Right cardiac atrium (tissue), 5 donors: Measurements from ENCODE around the gene TSKU. TPM values are rescaled to one million over a fixed set of nuclear protein-coding genes. Genes with fewer than 3 reads are reported as not detected.

Experiments
- ATAC-seq, 2 donors: fragments of 200-7000 bp; cut with Tn5 transposase; one replicate each; pipeline versions ENCODE4 v1.8.0 to v1.9.1; 2020; ENCODE audit warnings: moderate library complexity in 2 of 2, mild to moderate bottlenecking in 1 of 2
- DNase-seq, 3 donors: peaks; one replicate each; pipeline ENCODE4 v3.0.0-alpha.2; 2020
- H3K27ac ChIP-seq: one replicate; pipeline ENCODE4 v1.5.1; 2013; ENCODE audit warnings: mild to moderate bottlenecking, low read length, control low read depth, moderate library complexity
- H3K27me3 ChIP-seq: one replicate; pipeline ENCODE4 v1.6.1; 2013; ENCODE audit not compliant: control insufficient read depth, insufficient read depth
- H3K4me1 ChIP-seq: one replicate; pipeline ENCODE4 v1.6.1; 2013; ENCODE audit warnings: low read length; ENCODE audit not compliant: control insufficient read depth, insufficient read depth
- H3K4me3 ChIP-seq: one replicate; pipeline ENCODE4 v1.5.1; 2013; ENCODE audit warnings: low read length, control low read depth
- H3K9me3 ChIP-seq: one replicate; pipeline ENCODE4 v1.6.1; 2013; ENCODE audit warnings: low read length; ENCODE audit not compliant: control insufficient read depth
- WGBS: extraction: QIAGEN DNeasy Blood & Tissue Kit; methylation state at CpG from one replicate; pipeline ENCODE4 v1.1.7; 2013; 5-methylcytosine and 5-hydroxymethylcytosine counted together
- intact Hi-C, 4 donors: fragments of 100-400 bp; cut with DNase I; formaldehyde crosslinking; loops; one replicate each; pipeline versions ENCODE4 v1.11.0 to v1.14.0; 2022 to 2023
- polyA plus RNA-seq: library from polyadenylated mRNA; stranded (reverse); fragments of 200-250 nt; gene quantifications from one replicate; pipeline ENCODE4 v1.2.3, GENCODE V29; 2013
- total RNA-seq, 4 donors: library from RNA; stranded (reverse); fragmentation: NEBNext Ultra II Directional; extraction: Animal tissue kit (Norgen Biotek cat#: 25700); gene quantifications; one replicate each; pipeline ENCODE4 v1.2.1, GENCODE V29; 2021
- donor health status: healthy with polysubstance abuse.
- donor health status: DM: no; HTN: yes; CAD: no.
- donor health status: DM: no; HTN: no; CAD: no.
- donor health status: DM: no; HTN: yes; CAD: no; lungs with severe emphysema.
- donor health status: DM: yes; HTN: yes; CAD: no.

The TSKU gene
- total and polyA plus RNA-seq, 5 donors: 10.6 to 26.8 (median 14.1) TPM

DNA sequence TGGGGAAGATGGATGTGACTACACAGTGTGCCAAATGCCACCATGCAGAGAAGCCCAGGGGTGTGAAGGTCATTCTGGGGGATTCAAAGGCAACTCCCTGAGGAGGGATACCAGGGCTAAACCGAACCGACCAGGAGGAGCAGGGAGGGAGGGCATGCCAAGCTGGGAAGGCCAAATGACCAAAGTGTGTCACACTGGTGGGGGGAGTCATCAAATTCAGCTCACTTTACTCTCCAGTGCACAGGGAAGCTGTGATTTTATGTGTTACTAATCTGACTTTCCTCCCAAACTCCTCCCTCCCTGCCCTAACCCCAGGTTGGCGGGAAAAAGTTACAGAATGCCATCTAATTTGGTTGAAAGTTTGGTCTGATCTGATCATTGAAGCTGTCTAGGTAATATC lies 29.7 kb upstream of the TSKU start:
- Histone ChIP-seq H3K4me3 (no peak overlapping the region), H3K27ac (no peak overlapping the region), H3K4me1 (peaks cover 2% of the 10 kb centered on the region), H3K9me3 (no peaks in the 10 kb centered on the region), H3K27me3 (no peaks in the 10 kb centered on the region)
- intact Hi-C loops: no loop called here
- 93% methylated on average over 3 of the region's 3 CpGs for WGBS
- ATAC-seq (peak in 1 of 2 donors; percentile 4), DNase-seq (no peak)

DNA sequence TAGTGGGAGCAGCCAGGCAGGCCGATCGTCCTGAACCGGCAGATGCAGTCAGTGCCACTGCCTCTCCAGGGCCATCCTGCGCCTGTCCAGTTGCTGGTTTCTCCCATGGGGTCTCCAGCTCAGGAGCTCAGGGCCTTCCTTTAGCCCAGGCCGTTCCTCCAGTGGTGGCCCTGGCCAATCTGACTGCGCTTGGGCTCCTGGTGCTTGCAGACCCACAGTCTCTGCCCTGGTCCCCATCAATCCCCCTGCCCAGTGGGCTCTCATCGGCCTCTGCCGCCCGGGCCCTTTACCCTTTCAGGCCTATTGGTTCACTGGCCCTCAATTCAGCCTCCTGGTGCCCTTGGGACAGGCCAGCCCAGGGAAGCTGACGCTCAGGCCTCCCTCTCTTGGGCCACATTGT lies 29.2 kb upstream of the TSKU start:
- WGBS: 94% methylated on average over 10 of the region's 10 CpGs
- peaks cover 2% of the 10 kb centered on the region for H3K4me1 ChIP-seq
- H3K27me3 ChIP-seq: no peaks in the 10 kb centered on the region
- H3K27ac ChIP-seq: no peak overlapping the region
- no peak overlapping the region for H3K4me3 ChIP-seq
- intact Hi-C loops: no loop called here
- ATAC-seq: no peak
- DNase-seq: no peak
- no peaks in the 10 kb centered on the region for H3K9me3 ChIP-seq

DNA sequence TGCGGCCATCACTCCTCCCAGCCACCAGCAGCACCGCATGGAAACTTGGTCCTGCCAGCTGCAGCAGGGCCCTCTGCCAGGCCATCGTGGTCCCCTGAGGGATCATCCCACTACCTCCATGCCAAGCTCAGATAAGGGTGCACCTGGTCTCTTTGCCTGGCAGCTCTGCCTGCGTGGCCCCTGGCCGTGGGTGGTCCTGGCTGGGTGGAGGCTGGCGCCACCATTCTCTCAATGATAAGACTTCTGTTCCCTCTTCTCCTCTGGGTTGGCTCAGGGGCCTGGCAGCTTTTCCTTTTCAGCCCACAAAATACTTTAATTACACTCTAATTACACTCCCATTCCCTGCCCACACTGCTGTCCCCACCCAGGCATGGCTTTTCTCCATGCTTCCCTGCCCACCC lies 26.8 kb upstream of the TSKU start:
- intact Hi-C loops: no loop called here
- Histone ChIP-seq H3K27me3 (no peaks in the 10 kb centered on the region), H3K9me3 (no peaks in the 10 kb centered on the region), H3K4me3 (no peak overlapping the region), H3K4me1 (peaks cover 2% of the 10 kb centered on the region), H3K27ac (no peak overlapping the region)
- 69% methylated on average over 6 of the region's 6 CpGs for WGBS
- peak in 1 of 3 donors; percentile 53 for DNase-seq
- ATAC-seq: no peak

DNA sequence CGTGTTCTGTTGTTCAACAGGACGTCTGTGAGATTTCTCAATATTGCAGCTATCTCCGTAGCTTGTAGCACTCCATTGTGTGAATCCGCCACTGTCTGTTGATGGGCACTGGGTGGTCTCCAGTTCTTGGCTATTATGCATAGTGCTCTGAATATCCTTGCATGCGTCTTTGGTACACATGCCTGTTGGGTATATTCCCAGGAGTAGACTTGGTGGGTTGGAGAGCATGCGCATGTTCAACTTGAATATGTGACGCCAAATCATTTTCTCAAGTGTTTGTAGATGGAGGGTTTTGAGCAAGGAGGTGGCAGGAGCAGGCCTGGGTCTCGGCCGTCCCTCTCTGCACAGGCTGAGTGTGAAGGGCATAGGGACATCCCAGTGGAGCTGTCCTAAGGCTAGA lies 24.8 kb upstream of the TSKU start:
- intact Hi-C loops: no loop called here
- Histone ChIP-seq H3K9me3 (no peaks in the 10 kb centered on the region), H3K27me3 (no peaks in the 10 kb centered on the region), H3K4me3 (no peak overlapping the region), H3K4me1 (peaks cover 5% of the 10 kb centered on the region), H3K27ac (no peak overlapping the region)
- 95% methylated on average over 9 of the region's 9 CpGs for WGBS
- ATAC-seq (no peak), DNase-seq (no peak)

DNA sequence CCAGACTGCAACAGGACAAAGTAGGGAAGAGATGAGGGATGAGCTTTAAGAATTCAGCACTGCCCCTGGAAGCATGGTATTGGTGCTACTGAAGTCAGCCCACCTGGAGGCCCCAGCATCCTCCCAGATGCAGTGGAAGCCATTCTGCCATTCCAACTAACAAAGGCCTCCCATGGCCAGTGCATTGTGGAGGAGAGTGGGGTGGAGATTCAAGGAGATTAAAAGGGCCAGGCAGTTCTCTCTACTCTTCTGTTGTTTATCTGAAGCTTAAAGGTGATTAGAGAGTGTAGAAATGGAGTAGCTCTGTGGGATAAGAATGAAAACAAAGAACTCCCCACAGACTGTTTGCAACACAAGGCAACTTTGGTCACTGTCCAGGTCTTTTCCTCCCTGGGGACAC lies 24.1 kb upstream of the TSKU start:
- Histone ChIP-seq H3K4me3 (no peak overlapping the region), H3K4me1 (peaks cover 3% of the 10 kb centered on the region), H3K9me3 (no peaks in the 10 kb centered on the region), H3K27ac (no peak overlapping the region), H3K27me3 (no peaks in the 10 kb centered on the region)
- intact Hi-C loops: no loop called here
- DNase-seq (no peak), ATAC-seq (no peak)

DNA sequence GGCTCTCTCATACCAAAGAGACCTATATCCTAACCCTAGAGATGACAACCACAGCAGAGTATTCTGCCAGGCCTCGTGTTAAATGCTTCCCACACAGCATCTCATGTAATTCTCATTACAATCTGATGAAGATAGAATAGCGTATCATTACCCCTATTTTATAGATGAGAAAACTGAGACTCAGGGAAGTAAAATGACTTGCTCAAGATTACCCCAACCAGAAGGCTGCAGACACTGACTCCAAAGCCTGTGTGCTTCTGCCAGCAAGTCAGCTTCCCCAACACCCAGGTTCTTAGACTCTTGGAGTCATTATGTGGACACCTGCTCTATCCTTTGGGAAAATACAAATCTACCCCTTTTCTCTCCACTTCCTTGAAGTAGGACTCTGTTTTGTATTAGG lies 23.6 kb upstream of the TSKU start:
- WGBS: 94% methylated on average over 2 of the region's 2 CpGs
- ATAC-seq: no peak
- Histone ChIP-seq H3K4me1 (peaks cover 3% of the 10 kb centered on the region), H3K4me3 (no peak overlapping the region), H3K27me3 (no peaks in the 10 kb centered on the region), H3K27ac (no peak overlapping the region), H3K9me3 (no peaks in the 10 kb centered on the region)
- intact Hi-C loops: no loop called here
- no peak for DNase-seq

DNA sequence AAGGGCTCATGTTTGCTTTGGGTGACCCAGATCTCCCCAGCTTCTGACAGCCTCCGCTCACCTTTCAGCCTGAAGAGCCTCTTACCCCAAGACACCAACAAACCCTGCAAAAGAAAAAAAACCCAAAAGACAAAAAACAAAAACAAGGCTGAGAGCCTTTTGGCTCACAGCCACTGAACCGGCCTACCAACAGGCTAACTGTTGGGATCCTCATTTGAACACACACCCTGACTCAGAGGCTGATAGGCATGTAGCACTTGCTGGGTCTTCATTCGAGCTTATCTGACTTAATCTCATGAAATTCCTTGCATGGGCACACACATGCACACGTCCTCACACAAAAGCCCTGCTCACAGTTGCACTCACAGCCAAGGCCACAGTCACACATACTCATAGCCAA lies 22.9 kb upstream of the TSKU start:
- Histone ChIP-seq H3K4me3 (no peak overlapping the region), H3K27ac (no peak overlapping the region), H3K4me1 (peaks cover 3% of the 10 kb centered on the region), H3K27me3 (no peaks in the 10 kb centered on the region), H3K9me3 (no peaks in the 10 kb centered on the region)
- ATAC-seq (no peak), DNase-seq (no peak)
- intact Hi-C loops: no loop called here
- 74% methylated on average over 4 of the region's 4 CpGs for WGBS

DNA sequence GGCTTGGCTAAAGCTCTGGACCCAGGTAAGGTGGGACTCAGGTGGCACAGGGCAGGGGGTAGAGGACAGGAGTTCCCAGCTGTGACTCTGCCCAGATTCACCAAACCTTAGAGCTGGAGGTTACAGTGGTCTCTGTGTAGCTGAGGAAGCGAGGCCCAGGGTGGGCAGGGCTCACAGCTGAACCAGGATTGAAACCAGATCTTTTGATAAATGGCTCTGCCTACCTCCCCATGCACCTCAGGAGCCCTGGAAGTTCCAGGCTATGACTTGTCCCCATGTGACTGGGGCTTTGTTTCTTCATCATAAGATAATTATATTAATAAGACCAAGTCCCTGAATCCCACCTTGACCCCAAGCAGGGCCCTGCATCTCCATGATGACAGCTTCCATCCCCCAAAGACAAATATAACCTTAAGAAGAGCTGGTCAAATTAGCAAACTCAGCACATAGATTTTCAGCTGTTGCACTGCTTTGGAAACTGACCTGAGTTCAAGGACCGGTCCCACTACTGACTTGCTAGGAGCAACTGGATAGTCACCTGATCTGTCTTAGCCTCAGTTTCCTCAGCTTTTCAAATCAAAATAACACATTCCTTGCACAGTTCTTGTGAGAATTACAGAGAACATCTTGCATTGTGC lies 21.3 kb upstream of the TSKU start:
- intact Hi-C loops: no loop called here
- DNase-seq: no peak
- no peak for ATAC-seq
- Histone ChIP-seq H3K27ac (no peak overlapping the region), H3K9me3 (no peaks in the 10 kb centered on the region), H3K4me1 (peaks cover 3% of the 10 kb centered on the region), H3K27me3 (no peaks in the 10 kb centered on the region), H3K4me3 (no peak overlapping the region)
- WGBS: 100% methylated on average over 2 of the region's 2 CpGs

DNA sequence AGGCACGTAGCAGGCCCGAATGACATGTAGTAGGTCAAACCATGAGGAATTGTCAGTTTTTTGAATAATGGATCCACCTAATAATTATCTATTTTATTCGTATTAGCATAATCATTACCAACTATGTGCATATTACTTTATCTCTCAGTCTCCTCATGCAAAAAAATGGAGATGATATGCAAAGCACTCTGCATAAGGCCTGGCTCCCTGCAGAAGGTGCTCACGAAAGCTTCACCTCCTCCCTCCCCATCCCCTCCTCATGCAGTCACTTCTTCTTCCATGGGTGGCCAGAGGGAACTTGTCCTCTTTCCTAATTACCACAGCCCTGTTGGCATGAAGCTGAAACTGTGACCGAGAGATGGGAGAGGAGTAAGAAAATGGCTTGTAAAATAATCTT lies 20.8 kb upstream of the TSKU start:
- Histone ChIP-seq H3K4me3 (no peak overlapping the region), H3K9me3 (no peaks in the 10 kb centered on the region), H3K27ac (no peak overlapping the region), H3K27me3 (no peaks in the 10 kb centered on the region), H3K4me1 (peaks cover 3% of the 10 kb centered on the region)
- no peak for ATAC-seq
- intact Hi-C loops: no loop called here
- 95% methylated on average over 5 of the region's 5 CpGs for WGBS
- no peak for DNase-seq

DNA sequence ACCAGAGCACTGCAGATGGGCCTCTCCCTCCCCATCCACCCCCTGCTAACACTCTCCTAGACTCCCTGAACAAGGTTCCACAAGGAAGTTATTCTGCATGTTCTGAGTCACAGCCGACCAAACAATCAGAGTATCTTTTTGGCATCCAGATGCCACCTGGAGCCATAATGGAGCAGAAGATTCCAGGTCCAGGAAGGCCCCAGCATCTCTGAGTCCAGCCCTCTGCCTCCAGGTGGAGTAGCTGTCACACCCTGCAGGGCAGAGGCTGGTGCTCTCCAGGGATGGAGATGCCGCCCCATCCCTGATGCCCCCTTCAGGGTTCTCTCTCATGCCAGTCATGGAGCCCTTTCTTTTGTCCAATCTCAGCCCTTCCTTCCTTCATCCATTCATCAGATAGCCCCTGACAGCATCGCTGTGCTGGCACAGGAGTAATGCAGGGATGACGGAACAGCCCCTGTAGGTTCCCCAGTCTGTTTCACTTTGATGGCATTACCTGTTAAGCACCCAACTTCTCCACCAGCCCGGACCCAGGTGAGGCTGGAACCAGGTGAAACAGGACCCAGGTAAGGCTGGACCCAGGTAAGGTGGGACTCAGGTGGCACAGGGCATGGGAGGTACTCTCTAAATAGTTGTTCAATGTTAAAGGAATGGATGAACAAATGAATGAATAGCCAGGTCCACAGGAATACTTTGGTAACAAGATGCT lies 20.1 kb upstream of the TSKU start:
- H3K27me3 ChIP-seq: no peaks in the 10 kb centered on the region
- peaks cover 4% of the 10 kb centered on the region for H3K4me1 ChIP-seq
- intact Hi-C loops: no loop called here
- ATAC-seq (no peak), DNase-seq (no peak)
- no peak overlapping the region for H3K27ac ChIP-seq
- 92% methylated on average over 5 of the region's 5 CpGs for WGBS
- no peak overlapping the region for H3K4me3 ChIP-seq
- H3K9me3 ChIP-seq: no peaks in the 10 kb centered on the region

DNA sequence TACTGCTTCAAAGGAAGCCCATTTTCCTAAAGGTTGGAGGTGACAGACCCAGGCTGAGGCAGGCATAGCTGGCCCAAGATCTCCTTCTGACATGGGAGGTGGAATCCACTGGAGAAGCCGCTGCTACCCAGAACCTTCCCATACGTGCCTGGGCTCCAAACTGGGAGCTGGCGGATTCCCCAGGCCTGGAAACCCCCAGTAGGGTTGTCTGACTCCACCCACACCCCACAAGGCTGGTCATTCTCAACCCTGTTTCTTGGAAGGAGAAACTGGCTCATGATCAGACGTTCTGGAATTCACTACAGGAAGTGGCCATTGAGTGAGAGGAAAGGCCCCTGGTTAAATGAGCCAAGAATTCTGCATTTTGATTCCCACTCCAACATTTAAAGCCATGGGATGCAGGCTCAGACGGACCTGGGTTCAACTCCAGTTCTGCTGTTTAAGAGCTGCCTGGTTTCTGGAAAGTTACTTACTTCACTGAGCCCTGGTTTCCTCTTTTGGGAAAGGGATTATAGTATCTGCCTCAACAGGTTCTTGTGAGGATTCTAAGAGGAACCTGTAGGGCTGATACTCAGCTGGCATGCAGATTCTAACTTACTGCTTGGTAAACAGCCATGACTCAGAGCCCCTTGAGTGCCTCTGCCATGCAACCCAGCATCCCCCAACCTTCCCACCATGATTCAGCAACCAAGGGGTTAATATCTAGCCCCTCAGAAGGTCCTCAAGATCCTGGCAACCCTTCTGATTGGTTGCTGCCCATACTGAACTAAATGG lies 19.4 kb upstream of the TSKU start:
- H3K27me3 ChIP-seq: no peaks in the 10 kb centered on the region
- peak; percentile 69 to 86 (median 85) for DNase-seq

More for the DNA sequence above, 19.4 kb upstream of the TSKU start:
- intact Hi-C loops: no loop called here
- ATAC-seq: peak; percentile 67 to 72
- Histone ChIP-seq H3K4me3 (no peak overlapping the region), H3K4me1 (peaks cover 8% of the 10 kb centered on the region), H3K9me3 (no peaks in the 10 kb centered on the region), H3K27ac (no peak overlapping the region)
- WGBS: 24% methylated on average over 5 of the region's 5 CpGs
